K562 (cell line): ENCODE results near the gene PLEKHB1. TPM values are rescaled to one million over a fixed set of nuclear protein-coding genes. Genes with fewer than 3 reads are reported as not detected.

Experiments used
- ATF1 ChIP-seq, 2 experiments: fragments of 450-650 bp in 1 of 2; IDR thresholded peaks; 2 replicates each; pipeline ENCODE4 v1.6.1; 2016; ENCODE audit warnings: missing compliant biosample characterization in 1 of 2, missing genetic modification characterization in 1 of 2
- CBFA2T2 ChIP-seq: fragments of 450-650 bp; conservative IDR thresholded peaks from 2 replicates; pipeline ENCODE4 v1.6.1; 2017; ENCODE audit warnings: mild to moderate bottlenecking
- CC2D1A ChIP-seq: fragments of 450-650 bp; IDR thresholded peaks from 2 replicates; pipeline ENCODE4 v1.6.1; 2017; ENCODE audit warnings: mild to moderate bottlenecking
- FOXJ3 ChIP-seq: sonication (generic); formaldehyde crosslinking; IDR thresholded peaks from 2 replicates; pipeline ENCODE4 v1.4.0; 2020; ENCODE audit warnings: mild to moderate bottlenecking, missing genetic modification reagents
- FOXK2 ChIP-seq, 2 experiments: fragments of 450-650 bp; IDR thresholded peaks in 1 of 2; conservative IDR thresholded peaks in 1 of 2; 2 replicates each; pipeline ENCODE4 v1.6.1; 2016; ENCODE audit warnings: low read depth in 2 of 2, mild to moderate bottlenecking in 1 of 2
- GATAD2B ChIP-seq: fragments of 450-650 bp; IDR thresholded peaks from 2 replicates; pipeline ENCODE4 v1.6.1; 2017; ENCODE audit warnings: mild to moderate bottlenecking, borderline replicate concordance
- HDAC6 ChIP-seq: IDR thresholded peaks from 2 replicates; pipeline ENCODE4 v1.6.1; 2012; ENCODE audit warnings: low read depth, mild to moderate bottlenecking, control low read depth, inconsistent platforms, low read length, moderate library complexity
- HNRNPUL1 ChIP-seq: fragments of 200-400 bp; formaldehyde crosslinking; IDR thresholded peaks from 2 replicates; pipeline ENCODE4 v1.6.1; 2017; ENCODE audit warnings: low read length
- KAT8 ChIP-seq: fragments of 450-650 bp; IDR thresholded peaks from 2 replicates; pipeline ENCODE4 v1.6.1; 2016; ENCODE audit warnings: low read depth, mild to moderate bottlenecking
- KDM4B ChIP-seq, 2 experiments: fragments of 450-650 bp in 1 of 2; sonication (generic) in 1 of 2; IDR thresholded peaks; 2 replicates each; pipeline ENCODE4 v1.6.1; 2016 to 2017; ENCODE audit warnings: borderline replicate concordance in 2 of 2, antibody characterized with exemption in 1 of 2, low read depth in 1 of 2, mild to moderate bottlenecking in 1 of 2
- NR2F6 ChIP-seq: fragments of 450-650 bp; formaldehyde crosslinking; IDR thresholded peaks from 2 replicates; pipeline ENCODE4 v1.4.0; 2020; ENCODE audit warnings: mild to moderate bottlenecking
- NR3C1 ChIP-seq: sonication (generic); formaldehyde crosslinking; IDR thresholded peaks from 2 replicates; pipeline ENCODE4 v1.8.1; 2022; ENCODE audit warnings: missing genetic modification reagents
- OTX1 ChIP-seq: fragments of 450-650 bp; formaldehyde crosslinking; IDR thresholded peaks from 2 replicates; pipeline ENCODE4 v1.4.0; 2022; ENCODE audit warnings: mild to moderate bottlenecking
- RBFOX2 ChIP-seq: fragments of 200-400 bp; formaldehyde crosslinking; IDR thresholded peaks from 2 replicates; pipeline ENCODE4 v1.6.1; 2017; ENCODE audit warnings: low read depth, mild to moderate bottlenecking, low read length, moderate library complexity
- TAF7 ChIP-seq: fragments of 450-650 bp; IDR thresholded peaks from 2 replicates; pipeline ENCODE4 v1.6.1; 2016; ENCODE audit warnings: missing genetic modification characterization, missing compliant biosample characterization
- U2AF1 ChIP-seq: fragments of 200-400 bp; formaldehyde crosslinking; optimal IDR thresholded peaks from 2 replicates; pipeline ENCODE3; 2017; ENCODE audit warnings: mild to moderate bottlenecking, low read depth, low read length, moderate library complexity
- XRCC3 ChIP-seq: fragments of 450-650 bp; IDR thresholded peaks from 2 replicates; pipeline ENCODE4 v1.6.1; 2017; ENCODE audit warnings: mild to moderate bottlenecking, moderate library complexity
- ZNF217 ChIP-seq: sonication (generic); formaldehyde crosslinking; IDR thresholded peaks from 2 replicates; pipeline ENCODE4 v1.8.0; 2022; ENCODE audit warnings: mild to moderate bottlenecking, missing genetic modification reagents
- polyA plus RNA-seq, 8 experiments: library from polyadenylated mRNA; depleted of rRNA in 4 of 8; stranded (reverse) in 5 of 8; unstranded in 3 of 8; fragments of >200 nt; fragmentation: Nextera tagmentation in 2 of 8; fragmentation: Illumina TruSeq in 1 of 8; extraction: Ambion mirVana in 2 of 8; extraction: Trizol in 1 of 8; gene quantifications; 2 replicates each; pipeline versions ENCODE4 v1.2.1 to v1.2.3, GENCODE V29; 2011 to 2014; ENCODE audit warnings: inconsistent platforms in 1 of 8, missing spikeins in 1 of 8
- total RNA-seq, 7 experiments: library from RNA; depleted of rRNA in 6 of 7; stranded (reverse); fragments of >200 nt in 6 of 7; fragmentation: Illumina TruSeq in 2 of 7; extraction: Trizol in 2 of 7; gene quantifications; 2 replicates each; pipeline versions ENCODE4 v1.2.1 to v1.2.3, GENCODE V29; 2011 to 2021; ENCODE audit warnings: low replicate concordance in 1 of 7
- TF ChIP-seq, protein P1 (sequence below): sonication (generic); formaldehyde crosslinking; IDR thresholded peaks from 2 replicates; pipeline ENCODE4 v1.8.1; 2023; ENCODE audit warnings: mild to moderate bottlenecking, missing genetic modification reagents
- TF ChIP-seq, protein P2 (sequence below): sonication (generic); formaldehyde crosslinking; IDR thresholded peaks from 2 replicates; pipeline ENCODE4 v1.8.0; 2022; ENCODE audit warnings: missing genetic modification reagents, mild to moderate bottlenecking, borderline replicate concordance
- TF ChIP-seq, protein P3 (sequence below), 2 experiments: fragments of 450-650 bp in 1 of 2; sonication (generic) in 1 of 2; formaldehyde crosslinking in 1 of 2; IDR thresholded peaks in 1 of 2; conservative IDR thresholded peaks in 1 of 2; 2 replicates each; pipeline versions ENCODE4 v1.6.1 to v1.8.1; 2016 to 2023; ENCODE audit warnings: mild to moderate bottlenecking in 2 of 2, moderate library complexity in 2 of 2, inconsistent platforms in 1 of 2, missing genetic modification reagents in 1 of 2
- TF ChIP-seq, protein P4 (sequence below): fragments of 450-650 bp; IDR thresholded peaks from 2 replicates; pipeline ENCODE4 v1.6.1; 2016; ENCODE audit warnings: mild to moderate bottlenecking

Gene PLEKHB1
- total and polyA plus RNA-seq, 9 of the 15 experiments (the other 6 are each of a cell fraction or from before 2014, with no cell fraction given), result 0.07 to 0.62 (median 0.17) TPM; not detected in 2

DNA sequence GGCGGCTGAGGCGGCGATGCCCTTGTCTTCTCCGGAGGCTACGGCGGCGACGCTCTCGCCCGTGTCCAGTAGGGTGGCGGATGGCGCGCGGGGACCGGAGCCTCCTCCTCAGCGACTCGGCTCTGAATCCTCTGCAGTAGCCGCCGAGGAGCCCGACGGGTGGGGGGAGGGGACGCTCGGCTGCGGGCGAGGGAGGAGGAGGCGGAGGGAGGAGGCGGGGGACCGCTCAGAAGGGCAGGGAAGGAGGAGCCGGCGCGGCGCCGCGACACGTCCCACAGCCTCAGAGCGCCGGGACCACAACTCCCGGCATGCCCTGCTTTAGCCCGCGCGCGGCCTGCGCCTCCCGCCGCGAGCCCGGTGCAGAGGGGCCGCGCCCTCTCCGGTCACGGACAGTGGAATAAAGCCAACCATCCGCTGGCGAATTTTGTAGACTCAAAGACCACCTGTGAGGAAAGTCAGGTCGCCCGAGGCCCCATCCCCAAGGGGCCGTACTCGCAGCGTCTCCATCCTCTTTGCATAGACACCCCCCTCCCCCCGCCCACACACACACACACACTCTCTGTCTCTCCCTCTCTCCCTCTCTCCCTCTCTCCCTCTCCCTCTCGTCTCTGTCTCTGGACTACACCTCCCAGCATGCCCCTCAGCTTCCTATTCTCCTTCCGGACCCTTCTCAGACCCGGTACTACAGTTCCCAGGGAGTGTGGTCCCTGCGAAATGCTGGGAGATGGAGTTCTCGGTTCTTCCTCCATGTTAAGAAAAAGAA is 48.2 kb upstream of the PLEKHB1 start, which contains the start of gene FAM168A (continued):
- TF ChIP-seq, protein P1, sequence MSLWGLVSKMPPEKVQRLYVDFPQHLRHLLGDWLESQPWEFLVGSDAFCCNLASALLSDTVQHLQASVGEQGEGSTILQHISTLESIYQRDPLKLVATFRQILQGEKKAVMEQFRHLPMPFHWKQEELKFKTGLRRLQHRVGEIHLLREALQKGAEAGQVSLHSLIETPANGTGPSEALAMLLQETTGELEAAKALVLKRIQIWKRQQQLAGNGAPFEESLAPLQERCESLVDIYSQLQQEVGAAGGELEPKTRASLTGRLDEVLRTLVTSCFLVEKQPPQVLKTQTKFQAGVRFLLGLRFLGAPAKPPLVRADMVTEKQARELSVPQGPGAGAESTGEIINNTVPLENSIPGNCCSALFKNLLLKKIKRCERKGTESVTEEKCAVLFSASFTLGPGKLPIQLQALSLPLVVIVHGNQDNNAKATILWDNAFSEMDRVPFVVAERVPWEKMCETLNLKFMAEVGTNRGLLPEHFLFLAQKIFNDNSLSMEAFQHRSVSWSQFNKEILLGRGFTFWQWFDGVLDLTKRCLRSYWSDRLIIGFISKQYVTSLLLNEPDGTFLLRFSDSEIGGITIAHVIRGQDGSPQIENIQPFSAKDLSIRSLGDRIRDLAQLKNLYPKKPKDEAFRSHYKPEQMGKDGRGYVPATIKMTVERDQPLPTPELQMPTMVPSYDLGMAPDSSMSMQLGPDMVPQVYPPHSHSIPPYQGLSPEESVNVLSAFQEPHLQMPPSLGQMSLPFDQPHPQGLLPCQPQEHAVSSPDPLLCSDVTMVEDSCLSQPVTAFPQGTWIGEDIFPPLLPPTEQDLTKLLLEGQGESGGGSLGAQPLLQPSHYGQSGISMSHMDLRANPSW (CRISPR knock-in tag), result no peak
- TF ChIP-seq TAF7, result 0 out of 2 replicates have a peak, but pooled peaks have one; percentile 20
- TF ChIP-seq FOXK2 (conservative IDR thresholded peaks at IDR 0.05 in 1 of 2, IDR thresholded peaks at IDR 0.05 in 1 of 2; ENCODE audit: low read depth in 2 of 2), result no peak; a peak in 1 of 4 replicates
- no peak for TF ChIP-seq HDAC6
- TF ChIP-seq, protein P2, sequence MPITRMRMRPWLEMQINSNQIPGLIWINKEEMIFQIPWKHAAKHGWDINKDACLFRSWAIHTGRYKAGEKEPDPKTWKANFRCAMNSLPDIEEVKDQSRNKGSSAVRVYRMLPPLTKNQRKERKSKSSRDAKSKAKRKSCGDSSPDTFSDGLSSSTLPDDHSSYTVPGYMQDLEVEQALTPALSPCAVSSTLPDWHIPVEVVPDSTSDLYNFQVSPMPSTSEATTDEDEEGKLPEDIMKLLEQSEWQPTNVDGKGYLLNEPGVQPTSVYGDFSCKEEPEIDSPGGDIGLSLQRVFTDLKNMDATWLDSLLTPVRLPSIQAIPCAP (CRISPR knock-in tag), result no peak
- TF ChIP-seq CBFA2T2, result no peak
- TF ChIP-seq U2AF1, result peak; percentile 20
- TF ChIP-seq HNRNPUL1, result no peak
- TF ChIP-seq, protein P3, sequence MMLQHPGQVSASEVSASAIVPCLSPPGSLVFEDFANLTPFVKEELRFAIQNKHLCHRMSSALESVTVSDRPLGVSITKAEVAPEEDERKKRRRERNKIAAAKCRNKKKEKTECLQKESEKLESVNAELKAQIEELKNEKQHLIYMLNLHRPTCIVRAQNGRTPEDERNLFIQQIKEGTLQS (IDR thresholded peaks at IDR 0.05), result no peak
- TF ChIP-seq, protein P3 (CRISPR knock-in tag; conservative IDR thresholded peaks at IDR 0.05), result no peak
- TF ChIP-seq CC2D1A, result no peak
- no peak for TF ChIP-seq ZNF217
- no peak for TF ChIP-seq GATAD2B
- peak; percentile 70 for TF ChIP-seq RBFOX2
- peak; percentile 54; the same call in 1 of the 2 replicates for TF ChIP-seq OTX1 (CRISPR knock-in tag)
- TF ChIP-seq NR3C1 (CRISPR knock-in tag), result no peak
- no peak for TF ChIP-seq FOXJ3 (CRISPR knock-in tag)
- TF ChIP-seq, protein P4, sequence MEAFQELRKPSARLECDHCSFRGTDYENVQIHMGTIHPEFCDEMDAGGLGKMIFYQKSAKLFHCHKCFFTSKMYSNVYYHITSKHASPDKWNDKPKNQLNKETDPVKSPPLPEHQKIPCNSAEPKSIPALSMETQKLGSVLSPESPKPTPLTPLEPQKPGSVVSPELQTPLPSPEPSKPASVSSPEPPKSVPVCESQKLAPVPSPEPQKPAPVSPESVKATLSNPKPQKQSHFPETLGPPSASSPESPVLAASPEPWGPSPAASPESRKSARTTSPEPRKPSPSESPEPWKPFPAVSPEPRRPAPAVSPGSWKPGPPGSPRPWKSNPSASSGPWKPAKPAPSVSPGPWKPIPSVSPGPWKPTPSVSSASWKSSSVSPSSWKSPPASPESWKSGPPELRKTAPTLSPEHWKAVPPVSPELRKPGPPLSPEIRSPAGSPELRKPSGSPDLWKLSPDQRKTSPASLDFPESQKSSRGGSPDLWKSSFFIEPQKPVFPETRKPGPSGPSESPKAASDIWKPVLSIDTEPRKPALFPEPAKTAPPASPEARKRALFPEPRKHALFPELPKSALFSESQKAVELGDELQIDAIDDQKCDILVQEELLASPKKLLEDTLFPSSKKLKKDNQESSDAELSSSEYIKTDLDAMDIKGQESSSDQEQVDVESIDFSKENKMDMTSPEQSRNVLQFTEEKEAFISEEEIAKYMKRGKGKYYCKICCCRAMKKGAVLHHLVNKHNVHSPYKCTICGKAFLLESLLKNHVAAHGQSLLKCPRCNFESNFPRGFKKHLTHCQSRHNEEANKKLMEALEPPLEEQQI, result no peak
- peak; percentile 20; the same call in 1 of the 2 replicates for TF ChIP-seq ATF1 (CRISPR knock-in tag; IDR thresholded peaks at IDR 0.05)
- TF ChIP-seq ATF1 (tag; IDR thresholded peaks at IDR 0.05), result peak; percentile 93
- no peak for TF ChIP-seq NR2F6
- TF ChIP-seq KDM4B (IDR thresholded peaks at IDR 0.05; ENCODE audit: borderline replicate concordance in 2 of 2, low read depth in 1 of 2), result peak in 1 of 2 experiments; percentile 93; a peak in 1 of 4 replicates
- no peak for TF ChIP-seq XRCC3
- no peak for TF ChIP-seq KAT8
